ENCODE results near the gene SPATS2L. TPM values are rescaled to one million over a fixed set of nuclear protein-coding genes. Genes with fewer than 3 reads are reported as not detected.

Gene SPATS2L
- total and polyA plus RNA-seq, 2 donors (not counting 1 experiment from before 2014, with no cell fraction given) = 0.27 to 0.44 TPM

- no peak overlapping the region for H2AFZ ChIP-seq (ENCODE audit: insufficient read depth, low read depth, low read length, poor library complexity, severe bottlenecking)
- WGBS (ENCODE audit: insufficient coverage) = no CpG with 5 or more reads among the region's 3 CpGs
- DNase-seq (no peak), ATAC-seq (ENCODE audit: low read depth) (no peak)
- POLR2A ChIA-PET = no interaction called here
- no peaks in the 10 kb centered on the region for H4K20me1 ChIP-seq (ENCODE audit: control insufficient read depth, insufficient read depth, low read length, poor library complexity, severe bottlenecking)
- H3K4me3 ChIP-seq (ENCODE audit: control extremely low read depth in 1 of 5, extremely low read depth in 1 of 5, insufficient read depth in 1 of 5, low read depth in 2 of 5, low read length in 4 of 5) = no peak overlapping the region
- no peaks in the 10 kb centered on the region for H3K9me3 Mint-ChIP-seq (ENCODE audit: insufficient read depth)
- no peaks in the 10 kb centered on the region for H3K36me3 ChIP-seq (replicated peaks in 1 of 2; ENCODE audit: control extremely low read depth in 1 of 2, control insufficient read depth in 1 of 2, extremely low read depth in 1 of 2, insufficient read depth in 2 of 2, low read length in 1 of 2)
- no peaks in the 10 kb centered on the region for H3K79me2 ChIP-seq (ENCODE audit: control insufficient read depth, insufficient read depth, low read length)
- TF ChIP-seq EZH2 (IDR thresholded peaks at IDR 0.05; ENCODE audit: borderline replicate concordance, insufficient read depth, low read depth, low read length, poor library complexity, severe bottlenecking) (no peak), CTCF (IDR thresholded peaks at IDR 0.05) (no peak)
- no peak overlapping the region for H3K4me2 ChIP-seq (replicated peaks; ENCODE audit: low read depth, low read length, poor library complexity, severe bottlenecking)
- peaks cover 7 to 8% of the 10 kb centered on the region in 2 donors for H3K4me1 ChIP-seq (ENCODE audit: control insufficient read depth in 2 of 2, insufficient read depth in 2 of 2, low read length in 2 of 2)
- peaks cover 52% of the 10 kb centered on the region for H3K27me3 Mint-ChIP-seq
- intact Hi-C loops (cut with micrococcal nuclease) = no loop called here
- peaks cover 0 to 17% (median 9%) of the 10 kb centered on the region in 4 experiments for H3K27me3 ChIP-seq (replicated peaks in 1 of 4; ENCODE audit: control extremely low read depth in 1 of 4, control insufficient read depth in 3 of 4, insufficient read depth in 4 of 4, low read length in 3 of 4)
- no peaks in the 10 kb centered on the region for H3K9me3 ChIP-seq (ENCODE audit: control extremely low read depth in 1 of 3, control insufficient read depth in 2 of 3, insufficient read depth in 1 of 3, low read length in 2 of 3)
- no peak overlapping the region for H3K27ac Mint-ChIP-seq
- no peak overlapping the region for H3K4me3 Mint-ChIP-seq
- no peak overlapping the region for H3K9ac ChIP-seq (ENCODE audit: low read length)
- CTCF ChIA-PET = no interaction called here
- no peak overlapping the region for H3K27ac ChIP-seq (ENCODE audit: low read length in 2 of 2)
- peaks cover 8% of the 10 kb centered on the region for H3K4me1 Mint-ChIP-seq
These were observed 4.6 kb downstream of the SPATS2L start for GRCh38 chr2:200311139-200311538.

GRCh38 chr2:200314976-200315567 is 8.6 kb downstream of the SPATS2L start:
- Histone ChIP-seq H3K9ac (ENCODE audit: low read length) (no peak overlapping the region), H3K4me3 (ENCODE audit: control extremely low read depth in 1 of 5, extremely low read depth in 1 of 5, insufficient read depth in 1 of 5, low read depth in 2 of 5, low read length in 4 of 5) (no peak overlapping the region), H3K27me3 (replicated peaks in 1 of 4; ENCODE audit: control extremely low read depth in 1 of 4, control insufficient read depth in 3 of 4, insufficient read depth in 4 of 4, low read length in 3 of 4) (peaks cover 0 to 10% (median 2%) of the 10 kb centered on the region in 4 experiments), H3K27ac (ENCODE audit: low read length in 2 of 2) (no peak overlapping the region), H2AFZ (ENCODE audit: insufficient read depth, low read depth, low read length, poor library complexity, severe bottlenecking) (no peak overlapping the region), H3K36me3 (replicated peaks in 1 of 2; ENCODE audit: control extremely low read depth in 1 of 2, control insufficient read depth in 1 of 2, extremely low read depth in 1 of 2, insufficient read depth in 2 of 2, low read length in 1 of 2) (no peaks in the 10 kb centered on the region), H3K4me2 (replicated peaks; ENCODE audit: low read depth, low read length, poor library complexity, severe bottlenecking) (no peak overlapping the region), H3K79me2 (ENCODE audit: control insufficient read depth, insufficient read depth, low read length) (no peaks in the 10 kb centered on the region), H3K4me1 (ENCODE audit: control insufficient read depth in 2 of 2, insufficient read depth in 2 of 2, low read length in 2 of 2) (no peaks in the 10 kb centered on the region), H3K9me3 (ENCODE audit: control extremely low read depth in 1 of 3, control insufficient read depth in 2 of 3, insufficient read depth in 1 of 3, low read length in 2 of 3) (no peaks in the 10 kb centered on the region), H4K20me1 (ENCODE audit: control insufficient read depth, insufficient read depth, low read length, poor library complexity, severe bottlenecking) (no peaks in the 10 kb centered on the region)
- TF ChIP-seq CTCF (IDR thresholded peaks at IDR 0.05) (no peak), EZH2 (IDR thresholded peaks at IDR 0.05; ENCODE audit: borderline replicate concordance, insufficient read depth, low read depth, low read length, poor library complexity, severe bottlenecking) (no peak)
- no peaks in the 10 kb centered on the region for H3K9me3 Mint-ChIP-seq (ENCODE audit: insufficient read depth)
- peaks cover 33% of the 10 kb centered on the region for H3K27me3 Mint-ChIP-seq
- intact Hi-C loops (cut with micrococcal nuclease) = no loop called here
- DNase-seq (no peak), ATAC-seq (ENCODE audit: low read depth) (no peak)
- H3K4me3 Mint-ChIP-seq = no peak overlapping the region
- POLR2A ChIA-PET = no interaction called here
- H3K27ac Mint-ChIP-seq = no peak overlapping the region
- 96% methylated on average over 4 of the region's 7 CpGs for WGBS (ENCODE audit: insufficient coverage)
- CTCF ChIA-PET = no interaction called here
- no peaks in the 10 kb centered on the region for H3K4me1 Mint-ChIP-seq
